H9 (cell line): ENCODE data around the gene KLHDC7B. TPM values are rescaled to one million over a fixed set of nuclear protein-coding genes. Genes with fewer than 3 reads are reported as not detected.

Experiments used
- DNase-seq: peaks from one replicate; pipeline ENCODE4 v3.0.0-alpha.2; 2017
- H2AFZ ChIP-seq: one replicate; pipeline ENCODE4 v1.6.1; 2013; ENCODE audit warnings: mild to moderate bottlenecking, low read length, control low read depth, moderate library complexity
- H2AK5ac ChIP-seq: 2 replicates; pipeline ENCODE4 v1.6.1; 2013; ENCODE audit warnings: low read length, control low read depth, mixed read lengths; ENCODE audit not compliant: insufficient read length
- H2BK120ac ChIP-seq: one replicate; pipeline ENCODE4 v1.6.1; 2013; ENCODE audit warnings: low read depth, mild to moderate bottlenecking, low read length, control low read depth, inconsistent platforms; ENCODE audit not compliant: poor library complexity, severe bottlenecking
- H2BK12ac ChIP-seq: 2 replicates; pipeline ENCODE4 v1.6.1; 2013; ENCODE audit warnings: low read length, control low read depth, mixed read lengths, low read depth; ENCODE audit not compliant: insufficient read length
- H2BK15ac ChIP-seq: 2 replicates; pipeline ENCODE4 v1.6.1; 2013; ENCODE audit warnings: low read depth, low read length, control low read depth
- H2BK20ac ChIP-seq: one replicate; pipeline ENCODE4 v1.6.1; 2013; ENCODE audit warnings: low read depth, mild to moderate bottlenecking, low read length, control low read depth, inconsistent platforms; ENCODE audit not compliant: poor library complexity, severe bottlenecking
- H2BK5ac ChIP-seq: 2 replicates; pipeline ENCODE4 v1.6.1; 2013; ENCODE audit warnings: low read length, control low read depth, mixed read lengths; ENCODE audit not compliant: insufficient read length
- H3K14ac ChIP-seq: 2 replicates; pipeline ENCODE4 v1.6.1; 2013; ENCODE audit warnings: low read length, control low read depth; ENCODE audit not compliant: insufficient read depth
- H3K18ac ChIP-seq: 2 replicates; pipeline ENCODE4 v1.6.1; 2013; ENCODE audit warnings: low read depth, mild to moderate bottlenecking, mixed read lengths, low read length, control low read depth; ENCODE audit not compliant: insufficient read length
- H3K23ac ChIP-seq: 2 replicates; pipeline ENCODE4 v1.6.1; 2013; ENCODE audit warnings: low read length, control low read depth, mixed read lengths, low read depth; ENCODE audit not compliant: insufficient read length
- H3K23me2 ChIP-seq: 2 replicates; pipeline ENCODE4 v1.6.1; 2013; ENCODE audit warnings: low read depth, mild to moderate bottlenecking, mixed read lengths, low read length, control low read depth; ENCODE audit not compliant: insufficient read length, poor library complexity, severe bottlenecking
- H3K27ac ChIP-seq: 2 replicates; pipeline ENCODE4 v1.5.1; 2013; ENCODE audit warnings: low read length, control low read depth, mixed read lengths, low read depth; ENCODE audit not compliant: insufficient read length
- H3K27me3 ChIP-seq: 2 replicates; pipeline ENCODE4 v1.6.1; 2013; ENCODE audit warnings: low read length, control low read depth, inconsistent platforms; ENCODE audit not compliant: insufficient read depth
- H3K4ac ChIP-seq: 2 replicates; pipeline ENCODE4 v1.6.1; 2013; ENCODE audit warnings: low read depth, mild to moderate bottlenecking, control low read depth, inconsistent platforms, low read length, moderate library complexity
- H3K4me1 ChIP-seq: 2 replicates; pipeline ENCODE4 v1.6.1; 2013; ENCODE audit warnings: low read length, control low read depth, inconsistent platforms; ENCODE audit not compliant: insufficient read depth
- H3K4me2 ChIP-seq: 2 replicates; pipeline ENCODE4 v1.6.1; 2013; ENCODE audit warnings: low read length, control low read depth, mixed read lengths; ENCODE audit not compliant: insufficient read length, insufficient read depth
- H3K56ac ChIP-seq: 2 replicates; pipeline ENCODE4 v1.6.1; 2013; ENCODE audit warnings: low read depth, mild to moderate bottlenecking, mixed read lengths, low read length, control low read depth; ENCODE audit not compliant: insufficient read length
- H3K79me1 ChIP-seq: 2 replicates; pipeline ENCODE4 v1.6.1; 2013; ENCODE audit warnings: low read depth, mild to moderate bottlenecking, moderate library complexity, low read length, control low read depth, inconsistent platforms; ENCODE audit not compliant: insufficient read depth, poor library complexity, severe bottlenecking
- H3K79me2 ChIP-seq: 2 replicates; pipeline ENCODE4 v1.6.1; 2013; ENCODE audit warnings: low read length, control low read depth, inconsistent platforms; ENCODE audit not compliant: insufficient read depth
- H3K9ac ChIP-seq: 2 replicates; pipeline ENCODE4 v1.6.1; 2013; ENCODE audit warnings: low read length, control low read depth, mixed read lengths; ENCODE audit not compliant: insufficient read length; ENCODE audit errors: extremely low read depth
- H3K9me3 ChIP-seq: one replicate; pipeline ENCODE4 v1.6.1; 2013; ENCODE audit warnings: low read depth, low read length, inconsistent platforms; ENCODE audit not compliant: control insufficient read depth
- H3T11ph ChIP-seq: one replicate; pipeline ENCODE4 v1.6.1; 2013; ENCODE audit warnings: mild to moderate bottlenecking, low read length, control low read depth, inconsistent platforms
- H4K20me1 ChIP-seq: one replicate; pipeline ENCODE4 v1.6.1; 2013; ENCODE audit not compliant: control insufficient read depth, insufficient read length, insufficient read depth
- H4K5ac ChIP-seq: 2 replicates; pipeline ENCODE4 v1.6.1; 2013; ENCODE audit warnings: low read depth, mild to moderate bottlenecking, mixed read lengths, low read length, control low read depth; ENCODE audit not compliant: insufficient read length
- H4K8ac ChIP-seq: replicated peaks from 2 replicates; pipeline ENCODE4 v1.6.1; 2013; ENCODE audit warnings: low read length, control low read depth, mixed read lengths, low read depth; ENCODE audit not compliant: insufficient read length
- H4K91ac ChIP-seq: 2 replicates; pipeline ENCODE4 v1.6.1; 2013; ENCODE audit warnings: low read depth, mild to moderate bottlenecking, moderate library complexity, mixed read lengths, low read length, control low read depth; ENCODE audit not compliant: insufficient read length
- H3K27ac Mint-ChIP-seq, 3 experiments: 2 replicates in 2 of 3; 3 replicates in 1 of 3; pipeline ENCODE4 v1.8.0; 2020 to 2021; ENCODE audit warnings: mixed read lengths in 3 of 3, mild to moderate bottlenecking in 1 of 3, moderate library complexity in 1 of 3
- H3K27me3 Mint-ChIP-seq: 2 replicates; pipeline ENCODE4 v1.8.0; 2021; ENCODE audit warnings: low read depth, mild to moderate bottlenecking, moderate library complexity, mixed read lengths
- H3K36me3 Mint-ChIP-seq, 3 experiments: 2 replicates in 2 of 3; 3 replicates in 1 of 3; pipeline ENCODE4 v1.8.0; 2020 to 2021; ENCODE audit warnings: low read depth in 3 of 3, mixed read lengths in 3 of 3; ENCODE audit not compliant: insufficient read depth in 1 of 3
- H3K4me1 Mint-ChIP-seq, 2 experiments: 2 replicates each; pipeline ENCODE4 v1.8.0; 2020; ENCODE audit warnings: mixed read lengths in 2 of 2
- H3K4me3 Mint-ChIP-seq, 2 experiments: 2 replicates in 1 of 2; 3 replicates in 1 of 2; pipeline ENCODE4 v1.8.0; 2020 to 2021; ENCODE audit warnings: mild to moderate bottlenecking in 2 of 2, mixed read lengths in 2 of 2, moderate library complexity in 1 of 2
- H3K9me3 Mint-ChIP-seq, 2 experiments: 2 replicates in 1 of 2; 3 replicates in 1 of 2; pipeline ENCODE4 v1.8.0; 2020; ENCODE audit warnings: mild to moderate bottlenecking in 2 of 2, mixed read lengths in 2 of 2, moderate library complexity in 1 of 2
- WGBS: extraction: QIAGEN DNeasy Blood & Tissue Kit; methylation state at CpG from one replicate; pipeline ENCODE4 v1.1.7; 2013; ENCODE audit warnings: missing lambda C conversion rate, low lambda C conversion rate, mixed read lengths; ENCODE audit not compliant: insufficient read length; ENCODE audit errors: extremely low coverage; 5-methylcytosine and 5-hydroxymethylcytosine counted together
- total RNA-seq: library from RNA; stranded (reverse); gene quantifications from 2 replicates; pipeline ENCODE4 v1.2.1, GENCODE V29; 2021
- TF ChIP-seq, protein P1 (sequence below): fragments of 200-600 bp; sonication (generic); conservative IDR thresholded peaks from 3 replicates; pipeline ENCODE4 v1.8.0; 2021; ENCODE audit warnings: antibody characterized with exemption, mild to moderate bottlenecking

Gene KLHDC7B
- total RNA-seq, 1 experiment from 2014 or later, result not detected

GRCh38 chr22:50573491-50574382, 28.0 kb downstream of the KLHDC7B start:
- Histone ChIP-seq H4K20me1 (no peaks in the 10 kb centered on the region), H3K4me2 (no peak overlapping the region), H2BK15ac (no peak overlapping the region), H3K56ac (no peak overlapping the region), H3K23me2 (no peaks in the 10 kb centered on the region), H2BK12ac (no peak overlapping the region), H3K9me3 (no peaks in the 10 kb centered on the region), H3K79me1 (no peaks in the 10 kb centered on the region), H3K27ac (no peak overlapping the region), H2BK5ac (no peak overlapping the region), H4K8ac (no peak overlapping the region), H2BK120ac (no peak overlapping the region), H4K91ac (no peak overlapping the region), H3K18ac (no peak overlapping the region), H2AK5ac (no peak overlapping the region), H3K23ac (no peak overlapping the region), H3K4ac (no peak overlapping the region), H3K14ac (no peak overlapping the region), H3T11ph (no peak overlapping the region), H3K79me2 (no peaks in the 10 kb centered on the region), H2BK20ac (no peak overlapping the region), H3K4me1 (no peaks in the 10 kb centered on the region), H4K5ac (no peak overlapping the region), H3K9ac (no peak overlapping the region), H2AFZ (no peak overlapping the region), H3K27me3 (no peaks in the 10 kb centered on the region)
- H3K27ac Mint-ChIP-seq, result no peak overlapping the region
- H3K4me3 Mint-ChIP-seq, result no peak overlapping the region
- H3K4me1 Mint-ChIP-seq, result no peaks in the 10 kb centered on the region
- TF ChIP-seq, protein P1, sequence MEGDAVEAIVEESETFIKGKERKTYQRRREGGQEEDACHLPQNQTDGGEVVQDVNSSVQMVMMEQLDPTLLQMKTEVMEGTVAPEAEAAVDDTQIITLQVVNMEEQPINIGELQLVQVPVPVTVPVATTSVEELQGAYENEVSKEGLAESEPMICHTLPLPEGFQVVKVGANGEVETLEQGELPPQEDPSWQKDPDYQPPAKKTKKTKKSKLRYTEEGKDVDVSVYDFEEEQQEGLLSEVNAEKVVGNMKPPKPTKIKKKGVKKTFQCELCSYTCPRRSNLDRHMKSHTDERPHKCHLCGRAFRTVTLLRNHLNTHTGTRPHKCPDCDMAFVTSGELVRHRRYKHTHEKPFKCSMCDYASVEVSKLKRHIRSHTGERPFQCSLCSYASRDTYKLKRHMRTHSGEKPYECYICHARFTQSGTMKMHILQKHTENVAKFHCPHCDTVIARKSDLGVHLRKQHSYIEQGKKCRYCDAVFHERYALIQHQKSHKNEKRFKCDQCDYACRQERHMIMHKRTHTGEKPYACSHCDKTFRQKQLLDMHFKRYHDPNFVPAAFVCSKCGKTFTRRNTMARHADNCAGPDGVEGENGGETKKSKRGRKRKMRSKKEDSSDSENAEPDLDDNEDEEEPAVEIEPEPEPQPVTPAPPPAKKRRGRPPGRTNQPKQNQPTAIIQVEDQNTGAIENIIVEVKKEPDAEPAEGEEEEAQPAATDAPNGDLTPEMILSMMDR, result no peak
- H3K9me3 Mint-ChIP-seq, result no peaks in the 10 kb centered on the region
- no CpG with 5 or more reads among the region's 26 CpGs for WGBS
- no peaks in the 10 kb centered on the region; the same call in 1 of the 2 replicates for H3K27me3 Mint-ChIP-seq
- peaks cover 13 to 79% (median 73%) of the 10 kb centered on the region in 3 experiments for H3K36me3 Mint-ChIP-seq
- DNase-seq, result no peak
